HTR-8/SVneo (cell line): ENCODE results near the gene AMPH.

Source experiments
- DNase-seq: peaks from one replicate; pipeline ENCODE4 v3.0.0; 2011; ENCODE audit warnings: low spot score, mixed read lengths; ENCODE audit not compliant: insufficient read length
- FAIRE-seq: peaks from 2 replicates; lab custom pipeline; 2011; peaks lifted over from hg19 to GRCh38; lab: Jason Lieb, UNC

The AMPH gene

DNA sequence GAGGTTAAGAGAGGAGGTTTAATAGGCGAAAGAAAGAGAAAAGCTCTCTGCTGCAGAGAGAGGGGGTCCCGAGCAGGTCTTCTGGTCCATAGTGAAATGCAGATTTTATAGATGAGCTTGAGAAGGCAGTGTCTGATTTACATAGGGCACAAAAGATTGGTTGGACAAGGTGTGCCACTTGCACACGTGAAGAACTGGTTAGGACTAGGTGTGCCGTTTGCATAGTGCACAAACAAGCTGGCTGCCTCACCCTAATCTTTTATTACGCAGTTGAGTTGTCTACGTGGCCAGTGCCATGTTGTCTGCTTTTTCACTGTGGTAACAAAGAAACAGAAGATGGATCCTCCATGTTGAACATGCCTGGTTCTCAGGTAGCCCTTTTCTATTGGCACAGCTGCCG, 82.6 kb downstream of the AMPH start:
- no peak for FAIRE-seq
- DNase-seq, result no peak

DNA sequence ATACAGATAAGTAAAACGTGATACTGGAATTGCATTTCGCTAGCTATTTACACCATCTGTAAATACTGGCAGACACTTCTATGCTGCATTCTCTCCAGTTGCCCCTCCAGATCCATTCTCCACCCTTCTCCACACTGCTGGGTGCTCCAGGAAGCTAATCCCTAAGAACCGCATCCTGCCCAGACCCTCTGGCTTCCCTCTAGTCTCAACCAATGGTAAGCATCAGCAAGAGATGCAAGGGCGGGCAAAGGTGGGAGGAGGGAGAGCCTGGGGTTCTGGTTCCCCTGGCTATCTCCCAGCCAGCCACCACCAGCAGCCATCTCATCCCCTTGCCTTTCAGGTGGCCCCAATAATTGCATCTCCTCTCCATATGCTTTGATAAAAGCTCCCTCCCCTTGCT, 84.4 kb downstream of the AMPH start:
- DNase-seq, result no peak

DNA sequence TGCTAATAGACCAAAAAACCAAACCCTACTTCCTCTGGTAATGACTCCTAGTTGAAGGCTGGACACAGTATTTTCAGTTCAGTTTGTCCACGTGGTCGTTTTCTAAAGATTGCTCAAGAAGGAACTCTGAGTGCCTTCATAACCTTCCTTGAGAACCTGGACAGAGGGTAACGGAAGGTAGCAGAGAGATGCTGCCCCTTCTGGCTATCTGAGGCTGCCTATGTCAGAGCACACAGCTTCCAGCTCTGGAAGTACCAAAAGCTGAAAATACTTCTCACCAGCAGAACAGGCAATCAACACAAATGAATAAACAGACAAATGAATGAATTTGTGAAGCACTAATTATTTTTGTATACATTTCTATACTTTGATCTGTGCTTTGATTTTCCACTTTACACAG, 85.2 kb downstream of the AMPH start:
- no peak for FAIRE-seq

More for the DNA sequence above, 84.4 kb downstream of the AMPH start:
- no peak for FAIRE-seq

DNA sequence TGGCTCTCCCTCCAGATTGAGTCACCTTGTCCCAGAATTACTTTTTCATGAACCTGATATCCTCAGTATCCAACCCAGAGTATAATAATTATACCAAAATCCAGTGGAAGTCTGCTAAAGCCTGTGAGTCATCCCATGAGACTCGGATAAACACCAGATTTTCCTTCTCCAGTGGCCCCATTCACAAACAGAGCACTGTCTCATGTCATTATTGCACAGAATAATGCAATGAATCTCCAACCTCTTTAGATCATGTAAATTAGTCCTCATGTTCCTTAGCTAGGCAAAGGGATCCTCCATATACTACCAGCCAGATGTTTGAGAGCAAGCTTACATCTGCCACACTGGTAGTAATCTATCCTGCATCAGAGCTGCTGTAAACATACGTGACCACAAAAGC, 89.0 kb downstream of the AMPH start:
- DNase-seq (no peak), FAIRE-seq (no peak)

More for the DNA sequence above, 85.2 kb downstream of the AMPH start:
- DNase-seq, result no peak

DNA sequence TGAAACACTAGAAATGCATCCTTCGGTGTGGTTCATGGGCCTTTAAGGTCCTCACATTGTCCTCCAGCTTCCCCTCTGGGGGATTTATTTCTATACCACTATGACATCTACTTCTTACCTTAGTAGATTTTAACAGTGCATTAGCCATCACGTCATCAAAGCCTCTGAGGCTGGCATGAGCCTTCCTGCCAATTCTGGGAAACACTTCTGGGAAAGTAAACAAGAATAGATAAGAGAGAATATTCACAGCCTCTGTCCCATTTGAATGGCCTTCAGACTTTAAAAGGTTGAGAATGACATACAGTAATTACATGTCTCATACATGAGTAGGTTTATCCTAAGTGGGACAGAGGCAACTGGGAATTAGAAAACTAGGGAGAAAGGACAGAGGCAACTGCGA, 89.7 kb downstream of the AMPH start:
- FAIRE-seq, result no peak

DNA sequence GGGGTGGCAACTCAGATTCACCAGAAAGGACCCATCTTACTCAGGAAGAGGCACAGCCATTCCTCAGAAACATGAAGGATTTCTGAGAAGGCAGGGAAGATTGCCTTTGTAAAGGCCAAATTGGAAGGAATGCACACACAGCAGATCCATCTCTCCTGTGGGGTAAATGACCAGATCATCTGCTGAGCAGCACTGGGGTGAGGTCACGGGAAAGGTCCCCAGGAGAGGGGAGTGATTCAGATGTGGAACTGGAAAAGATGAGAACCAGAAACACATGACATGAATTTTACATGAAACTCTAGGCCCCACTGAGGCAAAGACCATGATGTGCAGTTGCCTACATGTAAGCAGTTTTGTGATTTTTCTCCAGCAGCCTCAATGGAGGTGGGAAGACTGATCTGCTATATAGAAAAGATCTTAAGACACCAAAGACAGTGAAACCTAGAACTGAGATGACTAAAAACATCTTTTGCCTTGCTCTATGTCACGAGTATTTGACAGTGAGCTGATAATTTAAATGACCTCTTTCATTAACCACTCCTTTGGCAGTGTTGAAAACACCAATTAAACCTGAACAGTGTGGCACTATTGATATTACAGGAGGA, 91.6 kb downstream of the AMPH start:
- DNase-seq, result no peak
- FAIRE-seq, result no peak

More for the DNA sequence above, 89.7 kb downstream of the AMPH start:
- DNase-seq, result no peak

DNA sequence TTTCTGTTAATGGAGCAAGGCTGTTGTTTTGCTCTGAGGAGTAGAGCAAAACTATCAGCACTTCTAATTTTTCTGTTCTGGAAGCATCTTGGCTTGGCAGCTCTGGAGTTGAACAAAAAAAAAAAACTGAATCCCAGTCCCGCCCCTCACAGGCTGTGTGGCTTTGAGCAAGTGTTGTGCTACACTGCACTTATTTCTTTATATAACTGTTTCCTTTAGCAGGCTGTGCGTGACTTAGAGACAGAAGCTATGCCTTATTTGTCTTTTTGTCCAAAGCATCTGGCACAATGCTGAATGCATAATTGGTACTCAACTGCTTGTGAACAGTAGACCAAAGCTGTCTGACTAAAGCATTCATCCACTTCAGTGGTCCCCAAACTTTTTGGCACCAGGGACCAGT, 96.1 kb downstream of the AMPH start:
- FAIRE-seq (no peak), DNase-seq (no peak)

DNA sequence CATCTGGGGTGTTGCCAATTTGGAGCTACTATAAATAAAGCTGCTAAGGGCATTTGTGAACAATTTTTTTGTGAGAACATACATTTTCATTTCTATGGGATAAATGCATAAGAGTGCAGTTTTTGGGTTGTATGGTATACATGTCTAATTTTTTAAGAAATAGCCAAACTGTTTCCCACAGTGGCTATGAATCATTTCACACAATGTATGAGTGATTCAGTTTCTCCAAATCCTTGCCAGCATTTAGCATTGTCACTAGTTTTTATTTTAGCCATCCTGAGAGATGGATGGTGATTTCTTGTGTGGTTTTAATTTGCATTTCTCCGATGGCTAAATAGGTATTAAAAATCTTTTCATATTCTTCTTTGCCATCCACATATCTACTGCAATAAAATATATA, 105.3 kb downstream of the AMPH start:
- DNase-seq (no peak), FAIRE-seq (no peak)

DNA sequence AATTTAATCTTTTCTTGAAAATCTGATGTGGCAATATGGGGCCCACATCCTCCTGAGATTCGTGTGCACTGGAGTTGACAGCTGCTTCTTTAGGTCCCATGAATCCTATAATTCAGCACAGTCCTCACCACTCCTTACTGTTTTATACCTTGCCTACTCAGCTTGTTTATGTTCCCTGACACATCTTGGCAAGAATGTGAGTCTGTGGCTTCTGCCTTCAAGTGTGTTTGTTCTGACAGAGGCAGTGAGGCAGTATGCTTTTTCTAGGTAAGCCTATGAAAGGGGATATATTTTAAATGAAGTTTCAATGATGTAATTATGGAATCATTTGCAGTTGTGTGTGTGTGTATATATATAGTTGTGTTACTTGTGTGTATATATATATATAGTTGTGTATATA, 106.4 kb downstream of the AMPH start:
- FAIRE-seq, result no peak
- no peak for DNase-seq

DNA sequence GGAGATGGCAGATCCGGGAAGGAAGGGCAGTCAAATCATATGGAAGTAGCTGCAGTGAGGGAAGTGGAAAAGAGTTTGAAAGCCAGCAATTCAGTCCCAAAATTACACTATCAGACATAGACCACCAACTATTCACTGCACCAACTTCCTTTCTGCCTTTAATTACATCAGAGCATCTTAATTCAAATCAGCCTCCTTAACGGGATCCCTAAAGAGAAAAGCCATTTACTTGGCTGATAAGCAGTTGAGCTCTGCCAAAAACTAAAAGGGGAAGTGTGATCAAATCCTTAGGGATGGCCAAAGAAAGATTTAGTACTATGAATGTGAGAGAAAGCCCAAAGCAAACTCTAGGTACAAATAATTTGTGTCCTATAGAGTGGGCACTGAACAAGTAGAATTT, 110.4 kb downstream of the AMPH start:
- FAIRE-seq, result no peak

DNA sequence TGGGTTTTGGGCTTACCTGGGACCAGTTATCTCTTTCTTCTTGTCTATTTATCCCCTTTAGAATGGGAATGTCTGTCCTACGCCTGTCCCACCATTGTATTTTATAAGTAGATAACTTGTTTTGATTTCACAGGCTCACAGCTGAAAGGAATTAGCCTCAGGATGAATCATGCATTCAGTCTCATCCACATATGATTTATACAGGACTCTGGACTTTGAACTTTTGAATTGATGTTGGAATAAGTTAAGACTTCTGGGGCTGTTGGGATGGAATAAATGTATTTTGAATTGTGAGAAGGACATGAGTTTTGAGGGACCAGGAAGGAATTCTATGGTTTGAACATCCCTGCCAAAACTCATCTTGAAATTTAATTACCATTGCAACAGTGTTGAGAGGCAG, 112.6 kb downstream of the AMPH start:
- no peak for DNase-seq
- no peak for FAIRE-seq

More for the DNA sequence above, 110.4 kb downstream of the AMPH start:
- DNase-seq, result no peak

DNA sequence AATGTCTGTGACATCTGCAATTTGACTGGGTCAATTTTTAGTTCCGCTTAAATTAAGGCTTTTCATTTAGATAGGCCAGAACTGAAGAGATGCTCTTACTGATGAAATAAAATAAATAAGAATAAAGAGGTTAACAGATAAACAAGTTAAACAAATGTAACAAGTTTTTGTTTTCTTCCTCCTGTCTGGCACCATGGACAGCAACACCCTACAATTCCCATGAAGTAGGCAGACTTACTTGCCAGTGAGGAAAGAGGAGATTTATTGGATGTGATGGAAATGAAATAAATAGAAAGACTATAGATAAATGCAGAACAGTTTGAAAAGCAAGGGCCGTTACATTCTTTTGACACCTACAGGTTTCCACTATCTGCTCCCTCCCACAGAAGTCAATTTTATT, 118.5 kb downstream of the AMPH start:
- no peak for FAIRE-seq

DNA sequence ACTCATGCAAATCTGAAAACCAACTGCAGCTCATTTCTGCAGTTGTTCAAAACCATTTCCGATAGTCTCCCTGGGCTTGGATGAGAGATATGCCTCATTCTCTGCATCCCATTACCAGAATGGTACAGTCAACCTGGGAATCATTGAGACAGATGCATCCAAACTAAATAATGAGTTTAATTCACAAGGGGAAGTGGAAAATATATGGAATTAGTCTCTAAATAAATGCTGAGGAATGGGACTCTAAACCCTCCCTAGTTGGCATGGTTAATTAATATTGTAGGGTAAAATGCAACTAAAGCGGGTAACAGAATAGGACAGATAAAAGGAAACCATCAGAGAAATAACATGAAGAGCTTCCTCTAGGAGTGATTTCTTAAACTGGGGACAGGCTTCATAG, 118.9 kb downstream of the AMPH start:
- no peak for FAIRE-seq
- no peak for DNase-seq

More for the DNA sequence above, 118.5 kb downstream of the AMPH start:
- no peak for DNase-seq

DNA sequence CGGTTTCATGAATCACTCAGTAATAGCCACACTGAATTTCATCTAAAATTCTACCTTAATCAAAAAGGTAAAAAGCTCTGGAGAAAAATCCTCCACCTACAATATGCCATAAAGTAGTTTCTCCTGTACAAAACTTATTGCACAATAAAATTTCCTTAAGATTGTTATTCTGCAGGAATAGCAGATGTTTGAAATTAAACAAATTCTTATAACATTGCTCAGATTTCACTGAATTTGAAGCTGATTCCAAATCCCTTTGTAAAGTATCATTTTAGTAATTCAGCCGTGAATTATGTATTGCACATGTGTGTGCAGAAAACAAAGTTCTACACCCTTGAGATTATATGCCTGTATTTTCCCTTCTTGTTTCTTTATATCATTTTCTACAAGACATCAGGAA, 123.8 kb downstream of the AMPH start:
- DNase-seq (no peak), FAIRE-seq (no peak)

DNA sequence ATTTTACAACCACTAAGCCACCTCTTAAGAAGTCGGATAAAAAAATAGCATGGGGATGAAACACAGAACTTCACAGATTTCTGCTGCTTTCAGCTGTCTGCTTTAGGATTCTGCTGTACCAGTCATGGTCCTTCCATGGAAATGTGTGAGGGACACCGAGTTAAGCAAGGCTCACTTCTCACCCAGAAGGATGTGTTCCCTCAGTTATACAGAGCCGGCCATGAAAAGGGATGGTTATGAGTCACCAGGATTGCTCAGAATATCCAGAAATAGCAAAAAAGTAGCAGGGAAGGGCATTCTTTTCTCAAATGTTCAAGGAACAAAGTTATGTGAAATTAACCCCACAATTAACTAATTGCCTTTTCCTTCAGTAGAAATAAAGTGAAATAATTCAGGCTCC, 124.4 kb downstream of the AMPH start:
- FAIRE-seq, result no peak
- DNase-seq, result no peak

DNA sequence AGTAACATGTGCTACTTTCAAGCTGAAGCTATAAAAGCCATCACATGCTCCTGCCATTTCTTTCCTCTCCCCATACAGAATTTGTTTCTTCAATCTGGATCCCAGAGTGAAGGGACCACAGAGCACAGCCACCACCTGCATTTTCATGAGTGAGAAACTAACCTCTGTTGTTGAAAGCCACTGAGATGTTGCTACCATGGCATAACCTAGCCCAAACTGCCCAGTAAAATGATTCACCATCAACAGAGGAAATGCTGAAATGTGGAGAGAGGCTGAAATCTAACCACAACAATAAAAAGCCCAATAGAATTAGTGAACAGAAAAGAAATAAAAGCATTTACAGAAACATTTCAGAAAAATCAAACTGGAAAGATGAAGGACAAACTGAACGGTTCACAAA, 125.2 kb downstream of the AMPH start:
- no peak for FAIRE-seq
- DNase-seq, result no peak

DNA sequence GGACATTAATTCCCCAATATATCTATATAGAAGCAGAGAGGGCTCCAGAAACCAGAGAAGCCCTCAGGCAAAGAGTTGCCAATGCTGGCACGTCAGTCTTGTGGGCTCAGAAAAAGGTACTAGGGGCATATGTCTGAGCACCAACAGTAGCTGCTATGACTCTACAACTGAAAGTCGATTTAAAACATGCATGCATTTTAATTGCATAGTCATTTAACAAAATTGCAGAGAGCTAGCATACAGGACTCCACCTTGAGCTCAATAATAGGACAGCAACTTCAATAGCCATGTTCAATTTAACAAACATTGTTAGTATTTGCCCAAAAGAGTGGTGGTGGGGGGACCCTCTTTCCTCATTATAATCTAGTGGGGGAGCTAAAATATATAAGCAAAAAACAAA, 126.5 kb downstream of the AMPH start:
- no peak for FAIRE-seq

DNA sequence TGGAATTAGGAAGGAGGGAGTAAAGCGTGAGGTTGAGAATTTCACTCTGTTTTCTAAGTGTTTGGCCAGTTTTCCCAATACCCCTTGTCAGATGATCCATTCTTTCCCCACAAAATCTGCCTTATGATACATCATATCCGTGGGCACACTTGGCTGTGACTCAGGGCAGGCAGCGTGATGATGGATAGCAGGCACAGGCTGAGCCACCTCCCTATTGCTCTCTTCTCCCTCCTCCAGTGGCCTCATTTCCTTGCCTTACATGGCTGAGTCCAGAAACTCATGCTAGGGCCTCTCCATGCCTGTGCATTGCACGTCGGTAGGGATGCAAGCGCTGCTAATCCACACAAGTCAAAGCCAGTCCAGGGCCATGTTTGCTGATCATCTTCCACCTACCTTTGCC, 128.3 kb downstream of the AMPH start:
- no peak for FAIRE-seq
- no peak for DNase-seq

More for the DNA sequence above, 126.5 kb downstream of the AMPH start:
- no peak for DNase-seq

DNA sequence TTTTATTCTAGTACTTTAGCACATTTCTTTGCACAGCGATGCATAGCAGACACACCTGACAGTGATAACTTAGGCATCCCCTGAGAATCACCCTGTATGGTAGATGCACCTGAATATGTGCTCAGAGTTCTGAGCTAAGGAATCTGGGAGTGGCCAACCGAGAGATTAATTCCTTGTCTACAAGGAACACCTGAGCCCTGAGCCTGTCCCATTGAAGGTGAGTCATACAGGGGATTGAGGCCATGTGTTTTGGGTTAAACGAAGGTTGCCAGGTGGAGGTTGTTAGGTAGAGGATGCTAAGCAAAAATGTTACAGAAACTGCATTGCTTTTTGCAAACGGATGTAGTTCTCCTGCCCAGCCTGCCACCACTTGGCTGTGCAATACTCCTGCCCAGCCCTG, 128.9 kb downstream of the AMPH start:
- FAIRE-seq (no peak), DNase-seq (no peak)

DNA sequence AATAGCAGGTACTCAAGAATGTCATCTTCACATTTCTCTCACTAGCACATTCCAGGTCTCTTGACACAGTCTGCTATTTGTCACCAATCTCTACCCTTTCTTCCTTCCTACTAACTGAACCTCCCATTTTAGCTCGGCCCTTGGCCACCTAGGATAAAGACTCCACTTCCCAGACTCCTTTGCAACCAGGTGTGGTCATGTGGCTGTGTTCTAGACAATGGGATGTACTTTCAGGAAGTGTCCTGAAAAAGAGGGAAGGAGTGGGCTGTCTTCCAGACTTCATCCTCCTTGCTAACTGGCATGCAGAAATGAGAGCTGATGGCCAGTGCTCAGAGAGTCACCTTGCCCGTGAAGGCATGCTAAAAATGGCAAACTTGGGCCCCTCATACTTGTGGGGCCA, 139.2 kb downstream of the AMPH start:
- no peak for FAIRE-seq
- DNase-seq, result no peak

DNA sequence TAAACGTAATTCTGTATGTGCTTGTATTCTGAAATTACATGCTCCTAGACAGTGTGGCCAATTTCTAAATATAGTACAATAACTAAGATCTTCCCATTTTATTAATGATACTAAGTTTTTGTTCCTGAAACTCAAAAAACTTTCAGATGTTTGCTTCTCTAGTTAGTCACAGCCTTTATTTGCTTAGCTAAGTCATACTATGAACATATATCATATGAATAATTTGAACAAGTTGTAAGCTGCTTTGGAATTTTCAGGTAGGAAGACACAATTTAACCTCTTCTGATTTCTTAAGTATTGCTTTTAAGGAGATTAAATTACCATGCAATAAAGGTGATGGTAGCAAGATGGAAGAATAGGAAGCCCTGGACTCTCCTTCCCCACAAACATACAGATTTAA, 148.7 kb downstream of the AMPH start:
- DNase-seq (no peak), FAIRE-seq (no peak)

DNA sequence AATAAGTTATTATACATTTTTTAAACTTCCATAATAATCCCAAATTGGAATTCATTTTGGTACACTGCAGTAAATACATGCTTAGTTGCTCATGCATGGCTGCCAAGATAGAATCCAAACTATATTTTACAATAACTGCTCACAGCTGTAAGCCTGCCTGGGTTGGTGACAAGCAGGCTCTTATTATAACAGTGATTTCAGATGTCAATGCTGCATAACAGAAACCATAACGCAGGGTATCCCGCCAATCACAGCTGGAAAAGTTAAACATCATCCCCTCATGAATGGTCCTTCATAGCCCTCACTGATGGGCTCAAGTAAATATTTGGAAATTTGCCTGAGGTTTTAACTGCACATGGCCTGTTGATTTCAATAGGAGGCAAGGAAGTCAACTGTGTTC, 149.8 kb downstream of the AMPH start:
- no peak for DNase-seq
- FAIRE-seq, result no peak

DNA sequence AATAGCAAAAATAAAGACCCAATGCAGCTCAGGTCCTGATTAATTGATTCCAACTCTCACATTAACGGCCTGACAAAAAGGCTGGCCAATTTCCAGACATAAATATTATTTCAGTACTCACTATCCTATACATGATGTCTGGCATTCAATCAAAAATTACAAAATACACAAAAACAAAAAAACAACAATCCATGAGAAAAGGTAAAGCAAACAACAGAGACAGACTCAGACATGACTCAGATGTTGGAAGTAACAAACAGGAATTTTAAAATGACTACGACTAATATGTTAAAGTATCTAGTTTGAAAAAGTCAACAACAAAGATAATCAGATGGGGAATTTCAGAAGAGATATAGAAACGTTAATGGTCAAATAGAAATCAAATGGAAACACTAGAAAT, 152.8 kb downstream of the AMPH start:
- FAIRE-seq (no peak), DNase-seq (no peak)
